Astrocyte (in vitro differentiated cells and primary cell): ENCODE results near the gene C12orf42. TPM values are rescaled to one million over a fixed set of nuclear protein-coding genes. Genes with fewer than 3 reads are reported as not detected.

ENCODE experiments used
- DNase-seq: peaks from one replicate; pipeline ENCODE4 v3.0.0-alpha.2; 2010; ENCODE audit warnings: low read depth
- FAIRE-seq: peaks from 2 replicates; lab custom pipeline; 2011; peaks lifted over from hg19 to GRCh38; lab: Jason Lieb, UNC
- H2AFZ ChIP-seq: 2 replicates; pipeline ENCODE4 v1.6.0; 2012; ENCODE audit warnings: low read depth, low read length, inconsistent platforms
- H3K27ac ChIP-seq: 2 replicates; pipeline ENCODE4 v1.5.1; 2011; ENCODE audit warnings: low read depth, low read length, inconsistent platforms
- H3K27me3 ChIP-seq: 2 replicates; pipeline ENCODE4 v1.6.0; 2011; ENCODE audit warnings: low read length, inconsistent platforms; ENCODE audit not compliant: insufficient read depth
- H3K36me3 ChIP-seq: 2 replicates; pipeline ENCODE4 v1.5.1; 2011; ENCODE audit warnings: low read length, inconsistent platforms; ENCODE audit not compliant: insufficient read depth
- H3K4me1 ChIP-seq: 2 replicates; pipeline ENCODE4 v1.5.1; 2011; ENCODE audit warnings: low read length, inconsistent platforms; ENCODE audit not compliant: insufficient read depth
- H3K4me2 ChIP-seq: 2 replicates; pipeline ENCODE4 v1.6.0; 2012; ENCODE audit warnings: low read length, inconsistent platforms
- H3K4me3 ChIP-seq: 2 replicates; pipeline ENCODE4 v1.5.1; 2011; ENCODE audit warnings: low read depth, mild to moderate bottlenecking, low read length, inconsistent platforms; ENCODE audit not compliant: insufficient read depth
- H3K79me2 ChIP-seq: 2 replicates; pipeline ENCODE4 v1.6.0; 2012; ENCODE audit warnings: mild to moderate bottlenecking, low read length, inconsistent platforms; ENCODE audit not compliant: insufficient read depth
- H3K9ac ChIP-seq: 2 replicates; pipeline ENCODE4 v1.6.0; 2012; ENCODE audit warnings: mild to moderate bottlenecking, low read length, inconsistent platforms
- H3K9me3 ChIP-seq: 2 replicates; pipeline ENCODE4 v1.5.1; 2012; ENCODE audit warnings: low read depth, mild to moderate bottlenecking, low read length, inconsistent platforms; ENCODE audit not compliant: insufficient read depth
- H4K20me1 ChIP-seq: 2 replicates; pipeline ENCODE4 v1.6.0; 2012; ENCODE audit warnings: low read length, inconsistent platforms; ENCODE audit not compliant: insufficient read depth
- H3K27ac Mint-ChIP-seq: one replicate; pipeline ENCODE4 v1.8.0; 2021; ENCODE audit warnings: mild to moderate bottlenecking, mixed read lengths; ENCODE audit not compliant: unreplicated experiment
- H3K27me3 Mint-ChIP-seq: one replicate; pipeline ENCODE4 v1.8.0; 2021; ENCODE audit warnings: low read depth, mixed read lengths; ENCODE audit not compliant: unreplicated experiment
- H3K36me3 Mint-ChIP-seq: one replicate; pipeline ENCODE4 v1.8.0; 2021; ENCODE audit warnings: low read depth, mixed read lengths; ENCODE audit not compliant: unreplicated experiment
- H3K4me1 Mint-ChIP-seq: one replicate; pipeline ENCODE4 v1.8.0; 2021; ENCODE audit warnings: low read depth, mixed read lengths; ENCODE audit not compliant: unreplicated experiment
- H3K4me3 Mint-ChIP-seq: one replicate; pipeline ENCODE4 v1.8.0; 2021; ENCODE audit warnings: mild to moderate bottlenecking, moderate library complexity, mixed read lengths; ENCODE audit not compliant: unreplicated experiment
- H3K9me3 Mint-ChIP-seq: one replicate; pipeline ENCODE4 v1.8.0; 2021; ENCODE audit warnings: mild to moderate bottlenecking, mixed read lengths; ENCODE audit not compliant: unreplicated experiment
- EZH2 ChIP-seq: IDR thresholded peaks from 2 replicates; pipeline ENCODE4 v1.6.1; 2012; ENCODE audit warnings: mild to moderate bottlenecking, low read length, inconsistent platforms; ENCODE audit not compliant: insufficient read depth
- total RNA-seq: library from RNA; stranded (reverse); gene quantifications from 2 replicates; pipeline ENCODE4 v1.2.1, GENCODE V29; 2021
- TF ChIP-seq, protein P1 (sequence below): IDR thresholded peaks from 2 replicates; pipeline ENCODE4 v1.5.1; 2011; ENCODE audit warnings: low read depth, mild to moderate bottlenecking, inconsistent platforms, low read length, moderate library complexity; ENCODE audit not compliant: insufficient read depth

The C12orf42 gene
- total RNA-seq, 1 donor from 2014 or later, result not detected

DNA sequence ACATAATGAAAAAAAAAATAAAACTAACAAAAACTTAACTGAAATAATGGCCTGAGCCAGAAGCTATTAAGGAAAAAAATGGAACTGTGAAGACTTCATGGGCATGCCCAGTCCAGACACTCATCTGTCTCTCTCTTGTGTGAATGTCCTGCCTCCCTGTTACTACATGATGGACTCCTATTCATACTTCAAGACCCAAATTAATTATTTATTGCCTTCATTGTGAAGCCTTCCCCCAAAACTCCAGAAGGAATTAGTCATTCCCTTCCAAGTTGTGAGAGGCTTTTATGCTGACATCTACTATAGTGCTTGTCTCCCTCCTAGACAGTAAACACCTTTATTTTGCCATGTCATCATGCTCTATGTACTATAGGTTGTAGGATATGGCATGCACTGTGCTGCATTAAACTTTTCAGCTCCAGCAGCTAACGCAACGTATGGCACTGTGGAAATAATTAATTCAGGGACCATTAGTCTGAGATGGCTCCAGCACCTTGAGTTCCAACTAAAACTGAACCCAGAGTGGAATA is 25.0 kb upstream of the C12orf42 start:
- Histone ChIP-seq H3K4me2 (no peak overlapping the region), H3K4me1 (no peaks in the 10 kb centered on the region), H3K27me3 (no peaks in the 10 kb centered on the region), H3K27ac (no peak overlapping the region), H2AFZ (no peak overlapping the region), H3K4me3 (no peak overlapping the region), H3K36me3 (no peaks in the 10 kb centered on the region), H4K20me1 (no peaks in the 10 kb centered on the region), H3K9ac (no peak overlapping the region), H3K79me2 (no peaks in the 10 kb centered on the region), H3K9me3 (no peaks in the 10 kb centered on the region)
- no peak for FAIRE-seq
- Mint-ChIP-seq H3K27ac (peak overlapping the region; percentile 41), H3K36me3 (no peaks in the 10 kb centered on the region), H3K4me3 (no peak overlapping the region), H3K27me3 (peaks cover 5% of the 10 kb centered on the region), H3K9me3 (no peaks in the 10 kb centered on the region), H3K4me1 (peaks cover 18% of the 10 kb centered on the region)
- DNase-seq, result no peak
- TF ChIP-seq, protein P1, sequence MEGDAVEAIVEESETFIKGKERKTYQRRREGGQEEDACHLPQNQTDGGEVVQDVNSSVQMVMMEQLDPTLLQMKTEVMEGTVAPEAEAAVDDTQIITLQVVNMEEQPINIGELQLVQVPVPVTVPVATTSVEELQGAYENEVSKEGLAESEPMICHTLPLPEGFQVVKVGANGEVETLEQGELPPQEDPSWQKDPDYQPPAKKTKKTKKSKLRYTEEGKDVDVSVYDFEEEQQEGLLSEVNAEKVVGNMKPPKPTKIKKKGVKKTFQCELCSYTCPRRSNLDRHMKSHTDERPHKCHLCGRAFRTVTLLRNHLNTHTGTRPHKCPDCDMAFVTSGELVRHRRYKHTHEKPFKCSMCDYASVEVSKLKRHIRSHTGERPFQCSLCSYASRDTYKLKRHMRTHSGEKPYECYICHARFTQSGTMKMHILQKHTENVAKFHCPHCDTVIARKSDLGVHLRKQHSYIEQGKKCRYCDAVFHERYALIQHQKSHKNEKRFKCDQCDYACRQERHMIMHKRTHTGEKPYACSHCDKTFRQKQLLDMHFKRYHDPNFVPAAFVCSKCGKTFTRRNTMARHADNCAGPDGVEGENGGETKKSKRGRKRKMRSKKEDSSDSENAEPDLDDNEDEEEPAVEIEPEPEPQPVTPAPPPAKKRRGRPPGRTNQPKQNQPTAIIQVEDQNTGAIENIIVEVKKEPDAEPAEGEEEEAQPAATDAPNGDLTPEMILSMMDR, result no peak

GRCh38 chr12:103519632-103520031 is 23.9 kb upstream of the C12orf42 start:
- Histone ChIP-seq H3K4me3 (no peak overlapping the region), H3K4me1 (no peaks in the 10 kb centered on the region), H3K9me3 (no peaks in the 10 kb centered on the region), H4K20me1 (no peaks in the 10 kb centered on the region), H2AFZ (no peak overlapping the region), H3K27me3 (no peaks in the 10 kb centered on the region), H3K79me2 (no peaks in the 10 kb centered on the region), H3K27ac (no peak overlapping the region), H3K4me2 (no peak overlapping the region), H3K36me3 (no peaks in the 10 kb centered on the region), H3K9ac (no peak overlapping the region)
- Mint-ChIP-seq H3K4me1 (peaks cover 18% of the 10 kb centered on the region), H3K9me3 (no peaks in the 10 kb centered on the region), H3K27me3 (peaks cover 5% of the 10 kb centered on the region), H3K4me3 (no peak overlapping the region), H3K36me3 (no peaks in the 10 kb centered on the region), H3K27ac (peak overlapping the region; percentile 10)
- TF ChIP-seq, protein P1, result no peak
- no peak for TF ChIP-seq EZH2
- DNase-seq, result no peak
- no peak for FAIRE-seq

DNA sequence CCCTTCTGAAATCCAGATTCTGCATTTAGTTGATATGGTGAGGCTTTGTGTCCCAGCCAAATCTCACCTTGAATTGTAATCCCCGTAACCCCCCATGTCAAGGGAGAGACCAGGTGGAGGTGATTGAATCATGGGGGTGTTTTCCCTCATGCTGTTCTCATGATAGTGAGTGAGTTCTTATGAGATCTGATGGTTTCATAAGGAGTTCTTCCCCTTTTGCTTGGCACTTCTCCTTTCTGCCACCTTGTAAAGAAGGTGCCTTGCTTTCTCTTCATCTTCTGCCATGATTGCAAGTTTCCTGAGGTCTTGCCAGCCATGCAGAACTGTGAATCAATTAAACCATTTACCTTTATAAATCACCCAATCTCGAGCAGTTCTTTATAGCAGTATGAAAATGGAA is 23.1 kb upstream of the C12orf42 start:
- Histone ChIP-seq H3K9ac (no peak overlapping the region), H2AFZ (no peak overlapping the region), H3K36me3 (no peaks in the 10 kb centered on the region), H4K20me1 (no peaks in the 10 kb centered on the region), H3K4me3 (no peak overlapping the region), H3K27ac (no peak overlapping the region), H3K4me2 (no peak overlapping the region), H3K9me3 (no peaks in the 10 kb centered on the region), H3K79me2 (no peaks in the 10 kb centered on the region), H3K4me1 (no peaks in the 10 kb centered on the region), H3K27me3 (no peaks in the 10 kb centered on the region)
- H3K4me3 Mint-ChIP-seq, result no peak overlapping the region
- H3K9me3 Mint-ChIP-seq, result no peaks in the 10 kb centered on the region
- TF ChIP-seq, protein P1, result no peak
- no peak for TF ChIP-seq EZH2
- H3K4me1 Mint-ChIP-seq, result peaks cover 18% of the 10 kb centered on the region
- H3K36me3 Mint-ChIP-seq, result no peaks in the 10 kb centered on the region
- FAIRE-seq (no peak), DNase-seq (no peak)
- no peak overlapping the region for H3K27ac Mint-ChIP-seq
- peaks cover 5% of the 10 kb centered on the region for H3K27me3 Mint-ChIP-seq
